HEK293 (cell line): ENCODE measurements around the gene FAM193B.
A peak's percentile ranks its signal among the peaks of the same experiment; 100 is the strongest.

ENCODE experiments used
- CTCF ChIA-PET: fragments of 350-600 bp; formaldehyde crosslinking; extraction: SDS; loops from one replicate; lab custom pipeline; 2021; ENCODE audit warnings: antibody characterized with exemption; lab: Yijun Ruan, JAX
- POLR2A ChIA-PET: fragments of 300-600 bp; formaldehyde crosslinking; extraction: SDS; loops from one replicate; lab custom pipeline; 2020; ENCODE audit warnings: antibody characterized with exemption, inconsistent platforms; lab: Yijun Ruan, JAX
- H3K27ac ChIP-seq: fragments of 200-500 bp; sonication (Bioruptor generic); 2 replicates; pipeline ENCODE4 v1.5.1; 2014; ENCODE audit warnings: low read depth, low read length, control low read depth, inconsistent platforms; ENCODE audit errors: extremely low read depth
- H3K36me3 ChIP-seq, 2 experiments: fragments of 200-500 bp in 1 of 2; sonication (Bioruptor generic) in 1 of 2; 1 replicate in 1 of 2; 2 replicates in 1 of 2; pipeline ENCODE4 v1.5.1; 2014 to 2017; ENCODE audit warnings: inconsistent platforms in 2 of 2, low read length in 2 of 2; ENCODE audit not compliant: control insufficient read depth in 2 of 2, insufficient read depth in 1 of 2
- H3K4me1 ChIP-seq: fragments of 200-500 bp; sonication (Bioruptor generic); 2 replicates; pipeline ENCODE4 v1.5.1; 2014; ENCODE audit warnings: mild to moderate bottlenecking, low read length, inconsistent platforms; ENCODE audit not compliant: control insufficient read depth, insufficient read depth
- H3K4me3 ChIP-seq: 2 replicates; pipeline ENCODE4 v1.5.1; 2011; ENCODE audit warnings: low read depth, mild to moderate bottlenecking, control low read depth, low read length, moderate library complexity
- H3K9me3 ChIP-seq: fragments of 200-500 bp; sonication (Bioruptor generic); 2 replicates; pipeline ENCODE4 v1.5.1; 2014; ENCODE audit warnings: low read depth, low read length, inconsistent platforms; ENCODE audit not compliant: control insufficient read depth, insufficient read depth
- HIC1 ChIP-seq: fragments of 450-650 bp; formaldehyde crosslinking; IDR thresholded peaks from 2 replicates; pipeline ENCODE4 v1.5.1; 2016; ENCODE audit warnings: missing biosample characterization, missing genetic modification characterization
- SALL2 ChIP-seq: fragments of 450-650 bp; formaldehyde crosslinking; IDR thresholded peaks from 2 replicates; pipeline ENCODE4 v1.5.0; 2017; ENCODE audit warnings: missing biosample characterization, mild to moderate bottlenecking, missing genetic modification characterization, borderline replicate concordance
- ZBTB48 ChIP-seq: fragments of 450-650 bp; formaldehyde crosslinking; IDR thresholded peaks from 2 replicates; pipeline ENCODE4 v1.5.1; 2016; ENCODE audit warnings: missing biosample characterization, missing genetic modification characterization
- ZBTB8A ChIP-seq: fragments of 450-650 bp; formaldehyde crosslinking; IDR thresholded peaks from 2 replicates; pipeline ENCODE4 v1.5.1; 2016; ENCODE audit warnings: missing biosample characterization, missing genetic modification characterization
- ZNF221 ChIP-seq: fragments of 450-650 bp; formaldehyde crosslinking; IDR thresholded peaks from 2 replicates; pipeline ENCODE4 v1.5.1; 2017; ENCODE audit warnings: missing biosample characterization, missing genetic modification characterization, borderline replicate concordance
- ZNF391 ChIP-seq: fragments of 450-650 bp; formaldehyde crosslinking; IDR thresholded peaks from 2 replicates; pipeline ENCODE4 v1.5.1; 2016; ENCODE audit warnings: low read depth, missing biosample characterization, missing genetic modification characterization, borderline replicate concordance
- ZNF473 ChIP-seq: fragments of 450-650 bp; formaldehyde crosslinking; IDR thresholded peaks from 2 replicates; pipeline ENCODE4 v1.5.1; 2017; ENCODE audit warnings: missing biosample characterization, missing genetic modification characterization
- ZNF529 ChIP-seq: fragments of 450-650 bp; formaldehyde crosslinking; IDR thresholded peaks from 2 replicates; pipeline ENCODE4 v1.5.1; 2017; ENCODE audit warnings: missing genetic modification characterization, missing biosample characterization; ENCODE audit not compliant: insufficient replicate concordance
- ZNF544 ChIP-seq: fragments of 450-650 bp; formaldehyde crosslinking; IDR thresholded peaks from 2 replicates; pipeline ENCODE4 v1.5.0; 2017; ENCODE audit warnings: missing biosample characterization, missing genetic modification characterization
- ZNF548 ChIP-seq: fragments of 450-650 bp; formaldehyde crosslinking; IDR thresholded peaks from 2 replicates; pipeline ENCODE4 v1.5.1; 2016; ENCODE audit warnings: missing biosample characterization, missing genetic modification characterization
- ZNF560 ChIP-seq: fragments of 450-650 bp; formaldehyde crosslinking; IDR thresholded peaks from 2 replicates; pipeline ENCODE4 v1.5.1; 2017; ENCODE audit warnings: missing biosample characterization, missing genetic modification characterization, borderline replicate concordance
- ZNF600 ChIP-seq: fragments of 450-650 bp; formaldehyde crosslinking; IDR thresholded peaks from 2 replicates; pipeline ENCODE4 v1.5.1; 2016; ENCODE audit warnings: missing biosample characterization, missing genetic modification characterization
- ZNF76 ChIP-seq: fragments of 450-650 bp; formaldehyde crosslinking; IDR thresholded peaks from 2 replicates; pipeline ENCODE4; 2016; ENCODE audit warnings: low read depth, missing biosample characterization, missing genetic modification characterization, borderline replicate concordance
- ZNF785 ChIP-seq: fragments of 450-650 bp; formaldehyde crosslinking; IDR thresholded peaks from 2 replicates; pipeline ENCODE4 v1.5.1; 2016; ENCODE audit warnings: missing biosample characterization, missing genetic modification characterization
- ZSCAN30 ChIP-seq: fragments of 450-650 bp; IDR thresholded peaks from 2 replicates; pipeline ENCODE4 v1.5.1; 2018; ENCODE audit warnings: missing biosample characterization, mild to moderate bottlenecking, missing genetic modification characterization, moderate library complexity
- TF ChIP-seq, protein P1 (sequence below): fragments of 450-650 bp; formaldehyde crosslinking; conservative IDR thresholded peaks from 2 replicates; pipeline ENCODE4 v1.5.1; 2016; ENCODE audit warnings: low read depth, missing biosample characterization, missing genetic modification characterization
- TF ChIP-seq, protein P2 (sequence below): fragments of 450-650 bp; formaldehyde crosslinking; IDR thresholded peaks from 2 replicates; pipeline ENCODE4 v1.5.1; 2017; ENCODE audit warnings: missing biosample characterization, mild to moderate bottlenecking, missing genetic modification characterization, moderate library complexity
- TF ChIP-seq, protein P3 (sequence below): sonication (generic); formaldehyde crosslinking; IDR thresholded peaks from 2 replicates; pipeline ENCODE4 v1.8.1; 2022; ENCODE audit warnings: mild to moderate bottlenecking, moderate library complexity, missing genetic modification reagents
- TF ChIP-seq, protein P4 (sequence below): fragments of 450-650 bp; formaldehyde crosslinking; IDR thresholded peaks from 2 replicates; pipeline ENCODE4 v1.5.1; 2016; ENCODE audit warnings: missing biosample characterization, missing genetic modification characterization, borderline replicate concordance

FAM193B gene

GRCh38 chr5:177496727-177497291 is 57.6 kb downstream of the FAM193B start (continued):
- TF ChIP-seq, protein P1, sequence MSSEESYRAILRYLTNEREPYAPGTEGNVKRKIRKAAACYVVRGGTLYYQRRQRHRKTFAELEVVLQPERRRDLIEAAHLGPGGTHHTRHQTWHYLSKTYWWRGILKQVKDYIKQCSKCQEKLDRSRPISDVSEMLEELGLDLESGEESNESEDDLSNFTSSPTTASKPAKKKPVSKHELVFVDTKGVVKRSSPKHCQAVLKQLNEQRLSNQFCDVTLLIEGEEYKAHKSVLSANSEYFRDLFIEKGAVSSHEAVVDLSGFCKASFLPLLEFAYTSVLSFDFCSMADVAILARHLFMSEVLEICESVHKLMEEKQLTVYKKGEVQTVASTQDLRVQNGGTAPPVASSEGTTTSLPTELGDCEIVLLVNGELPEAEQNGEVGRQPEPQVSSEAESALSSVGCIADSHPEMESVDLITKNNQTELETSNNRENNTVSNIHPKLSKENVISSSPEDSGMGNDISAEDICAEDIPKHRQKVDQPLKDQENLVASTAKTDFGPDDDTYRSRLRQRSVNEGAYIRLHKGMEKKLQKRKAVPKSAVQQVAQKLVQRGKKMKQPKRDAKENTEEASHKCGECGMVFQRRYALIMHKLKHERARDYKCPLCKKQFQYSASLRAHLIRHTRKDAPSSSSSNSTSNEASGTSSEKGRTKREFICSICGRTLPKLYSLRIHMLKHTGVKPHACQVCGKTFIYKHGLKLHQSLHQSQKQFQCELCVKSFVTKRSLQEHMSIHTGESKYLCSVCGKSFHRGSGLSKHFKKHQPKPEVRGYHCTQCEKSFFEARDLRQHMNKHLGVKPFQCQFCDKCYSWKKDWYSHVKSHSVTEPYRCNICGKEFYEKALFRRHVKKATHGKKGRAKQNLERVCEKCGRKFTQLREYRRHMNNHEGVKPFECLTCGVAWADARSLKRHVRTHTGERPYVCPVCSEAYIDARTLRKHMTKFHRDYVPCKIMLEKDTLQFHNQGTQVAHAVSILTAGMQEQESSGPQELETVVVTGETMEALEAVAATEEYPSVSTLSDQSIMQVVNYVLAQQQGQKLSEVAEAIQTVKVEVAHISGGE = 0 out of 2 replicates have a peak, but pooled peaks have one; percentile 30
- TF ChIP-seq SALL2 (tag by site-specific recombination) (no peak), ZSCAN30 (tag by site-specific recombination) (peak; percentile 80)

DNA sequence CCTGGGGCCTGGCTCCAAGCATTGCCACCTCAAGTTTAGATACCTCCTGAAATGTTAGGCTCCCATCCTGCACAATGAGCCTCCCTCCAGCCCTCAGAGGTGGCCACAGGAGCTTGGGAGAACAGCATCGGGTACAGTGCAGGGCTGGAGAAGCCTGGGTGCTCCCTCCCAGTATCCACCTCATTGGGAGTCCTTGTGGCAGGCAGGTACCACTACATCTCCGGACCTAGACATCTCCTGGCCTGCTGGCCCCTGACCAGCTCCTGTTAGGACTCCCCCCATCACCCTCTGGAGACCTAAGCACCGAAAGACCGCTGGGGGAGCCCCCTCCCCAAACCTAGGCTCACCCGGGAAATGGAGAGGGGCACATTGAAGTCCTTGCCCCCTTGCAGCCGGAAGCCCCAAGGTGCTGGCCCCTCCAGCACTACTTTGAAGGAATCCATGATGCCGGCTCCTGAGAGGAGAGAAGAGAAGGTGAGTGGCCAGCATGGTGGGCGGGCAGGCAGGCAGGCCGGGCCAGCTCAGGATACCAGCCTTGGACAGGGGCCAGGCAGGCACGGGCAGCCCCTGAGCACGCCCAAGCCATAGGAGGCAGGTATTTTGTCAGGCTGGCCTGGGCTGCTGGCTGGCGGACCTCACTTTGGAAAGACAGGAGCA is 58.2 kb downstream of the FAM193B start:
- Histone ChIP-seq H3K27ac (peak overlapping the region; percentile 98), H3K9me3 (no peaks in the 10 kb centered on the region), H3K4me1 (peaks cover 20% of the 10 kb centered on the region), H3K36me3 (peaks cover 0 to 32% of the 10 kb centered on the region in 2 experiments; a peak in 1 of 3 replicates), H3K4me3 (peak overlapping the region; percentile 67)
- POLR2A ChIA-PET = interaction anchor here (0.6 to 7.0 kb wide), 21 partner anchors 7 to 708 kb away, joined by 3 to 106 read pairs (median 7); partner anchors contain the start of genes B4GALT7, DBN1, DDX41 and DOK3
- CTCF ChIA-PET = interaction anchor here (0.7 to 4.0 kb wide), 12 partner anchors 9 to 1570 kb away, joined by 3 to 23 read pairs (median 6); no protein-coding TSS in a partner anchor
- TF ChIP-seq ZNF473 (no peak), ZNF560 (tag by site-specific recombination) (no peak), ZNF529 (tag by site-specific recombination) (no peak), HIC1 (tag by site-specific recombination) (peak; percentile 72; the same call in 1 of the 2 replicates), ZNF391 (tag by site-specific recombination) (0 out of 2 replicates have a peak, but pooled peaks have one; percentile 19), ZNF544 (no peak), ZBTB48 (0 out of 2 replicates have a peak, but pooled peaks have one; percentile 60), ZBTB8A (tag by site-specific recombination) (peak; percentile 70), ZNF221 (tag by site-specific recombination) (no peak), ZNF785 (tag by site-specific recombination) (no peak), ZNF600 (peak; percentile 3; the same call in 1 of the 2 replicates), ZNF548 (tag by site-specific recombination) (no peak), ZNF76 (tag by site-specific recombination) (no peak)
- TF ChIP-seq, protein P2, sequence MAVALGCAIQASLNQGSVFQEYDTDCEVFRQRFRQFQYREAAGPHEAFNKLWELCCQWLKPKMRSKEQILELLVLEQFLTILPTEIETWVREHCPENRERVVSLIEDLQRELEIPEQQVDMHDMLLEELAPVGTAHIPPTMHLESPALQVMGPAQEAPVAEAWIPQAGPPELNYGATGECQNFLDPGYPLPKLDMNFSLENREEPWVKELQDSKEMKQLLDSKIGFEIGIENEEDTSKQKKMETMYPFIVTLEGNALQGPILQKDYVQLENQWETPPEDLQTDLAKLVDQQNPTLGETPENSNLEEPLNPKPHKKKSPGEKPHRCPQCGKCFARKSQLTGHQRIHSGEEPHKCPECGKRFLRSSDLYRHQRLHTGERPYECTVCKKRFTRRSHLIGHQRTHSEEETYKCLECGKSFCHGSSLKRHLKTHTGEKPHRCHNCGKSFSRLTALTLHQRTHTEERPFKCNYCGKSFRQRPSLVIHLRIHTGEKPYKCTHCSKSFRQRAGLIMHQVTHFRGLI = peak; percentile 98
- TF ChIP-seq, protein P3, sequence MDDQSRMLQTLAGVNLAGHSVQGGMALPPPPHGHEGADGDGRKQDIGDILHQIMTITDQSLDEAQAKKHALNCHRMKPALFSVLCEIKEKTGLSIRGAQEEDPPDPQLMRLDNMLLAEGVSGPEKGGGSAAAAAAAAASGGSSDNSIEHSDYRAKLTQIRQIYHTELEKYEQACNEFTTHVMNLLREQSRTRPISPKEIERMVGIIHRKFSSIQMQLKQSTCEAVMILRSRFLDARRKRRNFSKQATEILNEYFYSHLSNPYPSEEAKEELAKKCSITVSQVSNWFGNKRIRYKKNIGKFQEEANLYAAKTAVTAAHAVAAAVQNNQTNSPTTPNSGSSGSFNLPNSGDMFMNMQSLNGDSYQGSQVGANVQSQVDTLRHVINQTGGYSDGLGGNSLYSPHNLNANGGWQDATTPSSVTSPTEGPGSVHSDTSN = 0 out of 2 replicates have a peak, but pooled peaks have one; percentile 44
- TF ChIP-seq, protein P4, sequence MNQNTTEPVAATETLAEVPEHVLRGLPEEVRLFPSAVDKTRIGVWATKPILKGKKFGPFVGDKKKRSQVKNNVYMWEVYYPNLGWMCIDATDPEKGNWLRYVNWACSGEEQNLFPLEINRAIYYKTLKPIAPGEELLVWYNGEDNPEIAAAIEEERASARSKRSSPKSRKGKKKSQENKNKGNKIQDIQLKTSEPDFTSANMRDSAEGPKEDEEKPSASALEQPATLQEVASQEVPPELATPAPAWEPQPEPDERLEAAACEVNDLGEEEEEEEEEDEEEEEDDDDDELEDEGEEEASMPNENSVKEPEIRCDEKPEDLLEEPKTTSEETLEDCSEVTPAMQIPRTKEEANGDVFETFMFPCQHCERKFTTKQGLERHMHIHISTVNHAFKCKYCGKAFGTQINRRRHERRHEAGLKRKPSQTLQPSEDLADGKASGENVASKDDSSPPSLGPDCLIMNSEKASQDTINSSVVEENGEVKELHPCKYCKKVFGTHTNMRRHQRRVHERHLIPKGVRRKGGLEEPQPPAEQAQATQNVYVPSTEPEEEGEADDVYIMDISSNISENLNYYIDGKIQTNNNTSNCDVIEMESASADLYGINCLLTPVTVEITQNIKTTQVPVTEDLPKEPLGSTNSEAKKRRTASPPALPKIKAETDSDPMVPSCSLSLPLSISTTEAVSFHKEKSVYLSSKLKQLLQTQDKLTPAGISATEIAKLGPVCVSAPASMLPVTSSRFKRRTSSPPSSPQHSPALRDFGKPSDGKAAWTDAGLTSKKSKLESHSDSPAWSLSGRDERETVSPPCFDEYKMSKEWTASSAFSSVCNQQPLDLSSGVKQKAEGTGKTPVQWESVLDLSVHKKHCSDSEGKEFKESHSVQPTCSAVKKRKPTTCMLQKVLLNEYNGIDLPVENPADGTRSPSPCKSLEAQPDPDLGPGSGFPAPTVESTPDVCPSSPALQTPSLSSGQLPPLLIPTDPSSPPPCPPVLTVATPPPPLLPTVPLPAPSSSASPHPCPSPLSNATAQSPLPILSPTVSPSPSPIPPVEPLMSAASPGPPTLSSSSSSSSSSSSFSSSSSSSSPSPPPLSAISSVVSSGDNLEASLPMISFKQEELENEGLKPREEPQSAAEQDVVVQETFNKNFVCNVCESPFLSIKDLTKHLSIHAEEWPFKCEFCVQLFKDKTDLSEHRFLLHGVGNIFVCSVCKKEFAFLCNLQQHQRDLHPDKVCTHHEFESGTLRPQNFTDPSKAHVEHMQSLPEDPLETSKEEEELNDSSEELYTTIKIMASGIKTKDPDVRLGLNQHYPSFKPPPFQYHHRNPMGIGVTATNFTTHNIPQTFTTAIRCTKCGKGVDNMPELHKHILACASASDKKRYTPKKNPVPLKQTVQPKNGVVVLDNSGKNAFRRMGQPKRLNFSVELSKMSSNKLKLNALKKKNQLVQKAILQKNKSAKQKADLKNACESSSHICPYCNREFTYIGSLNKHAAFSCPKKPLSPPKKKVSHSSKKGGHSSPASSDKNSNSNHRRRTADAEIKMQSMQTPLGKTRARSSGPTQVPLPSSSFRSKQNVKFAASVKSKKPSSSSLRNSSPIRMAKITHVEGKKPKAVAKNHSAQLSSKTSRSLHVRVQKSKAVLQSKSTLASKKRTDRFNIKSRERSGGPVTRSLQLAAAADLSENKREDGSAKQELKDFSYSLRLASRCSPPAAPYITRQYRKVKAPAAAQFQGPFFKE = no peak
